Activated CD4-positive, CD25-positive, alpha-beta regulatory T cell treated with anti-CD3 and anti-CD28 coated beads, Interleukin-2, amount 50 U/mL, for 16 hours (primary cell): ENCODE measurements around the gene METTL13.
A peak's percentile ranks its signal among the peaks of the same experiment; 100 is the strongest.
"Not testable (repeated sequence)": the region's sequence is repeated elsewhere in the genome, so short reads cannot be mapped to it uniquely, and the experiment has no call there.

Experiments
- DNase-seq: peaks from one replicate; pipeline ENCODE4 v3.0.0-alpha.2; 2020; ENCODE audit warnings: low read depth, low spot score

The METTL13 gene

GRCh38 chr1:171763764-171764163 lies 17.7 kb upstream of the METTL13 start:
- DNase-seq, result no peak

GRCh38 chr1:171769171-171769570 lies 12.3 kb upstream of the METTL13 start:
- DNase-seq, result no peak

GRCh38 chr1:171769754-171770153 lies 11.7 kb upstream of the METTL13 start:
- no peak for DNase-seq

GRCh38 chr1:171772312-171772711 lies 9.1 kb upstream of the METTL13 start:
- DNase-seq, result no peak

GRCh38 chr1:171780583-171781175 lies 781 bp upstream of the METTL13 start:
- no peak for DNase-seq

- DNase-seq, result no peak
Measured at GRCh38 chr1:171783816-171784530, 2.5 kb downstream of the METTL13 start.

- no peak for DNase-seq
Measured at GRCh38 chr1:171784784-171785183, 3.3 kb downstream of the METTL13 start.

GRCh38 chr1:171785766-171786165 lies 4.3 kb downstream of the METTL13 start:
- DNase-seq, result no peak

GRCh38 chr1:171786534-171786933 lies 5.1 kb downstream of the METTL13 start:
- no peak for DNase-seq

- DNase-seq, result no peak
Measured at GRCh38 chr1:171787686-171788480, 6.4 kb downstream of the METTL13 start.

GRCh38 chr1:171788696-171789095 lies 7.2 kb downstream of the METTL13 start:
- DNase-seq, result no peak

GRCh38 chr1:171790318-171790717 lies 8.9 kb downstream of the METTL13 start:
- DNase-seq, result no peak

GRCh38 chr1:171792656-171793369 lies 11.4 kb downstream of the METTL13 start:
- DNase-seq, result no peak

GRCh38 chr1:171793636-171794035 lies 12.2 kb downstream of the METTL13 start:
- no peak for DNase-seq

- peak; percentile 28 for DNase-seq
Measured at GRCh38 chr1:171794085-171794484, 12.6 kb downstream of the METTL13 start.

GRCh38 chr1:171796592-171796991 lies 15.1 kb downstream of the METTL13 start:
- DNase-seq, result no peak

GRCh38 chr1:171798311-171798710 lies 16.9 kb downstream of the METTL13 start:
- DNase-seq, result no peak

GRCh38 chr1:171798765-171799164 lies 17.3 kb downstream of the METTL13 start:
- DNase-seq, result no peak

- DNase-seq, result no peak
Measured at GRCh38 chr1:171799166-171799565, 17.7 kb downstream of the METTL13 start.

- DNase-seq, result not testable (repeated sequence)
Measured at GRCh38 chr1:171799698-171800097, 18.2 kb downstream of the METTL13 start.

- no peak for DNase-seq
Measured at GRCh38 chr1:171800342-171800741, 18.9 kb downstream of the METTL13 start.

GRCh38 chr1:171800851-171801250 lies 19.4 kb downstream of the METTL13 start:
- DNase-seq, result no peak
